H9 (cell line): Measurements from ENCODE around the gene URB1. TPM values are rescaled to one million over a fixed set of nuclear protein-coding genes. Genes with fewer than 3 reads are reported as not detected.

Source experiments
- DNase-seq: peaks from one replicate; pipeline ENCODE4 v3.0.0-alpha.2; 2017
- H2AFZ ChIP-seq: one replicate; pipeline ENCODE4 v1.6.1; 2013; ENCODE audit warnings: mild to moderate bottlenecking, low read length, control low read depth, moderate library complexity
- H2AK5ac ChIP-seq: 2 replicates; pipeline ENCODE4 v1.6.1; 2013; ENCODE audit warnings: low read length, control low read depth, mixed read lengths; ENCODE audit not compliant: insufficient read length
- H2BK120ac ChIP-seq: one replicate; pipeline ENCODE4 v1.6.1; 2013; ENCODE audit warnings: low read depth, mild to moderate bottlenecking, low read length, control low read depth, inconsistent platforms; ENCODE audit not compliant: poor library complexity, severe bottlenecking
- H2BK12ac ChIP-seq: 2 replicates; pipeline ENCODE4 v1.6.1; 2013; ENCODE audit warnings: low read length, control low read depth, mixed read lengths, low read depth; ENCODE audit not compliant: insufficient read length
- H2BK15ac ChIP-seq: 2 replicates; pipeline ENCODE4 v1.6.1; 2013; ENCODE audit warnings: low read depth, low read length, control low read depth
- H2BK20ac ChIP-seq: one replicate; pipeline ENCODE4 v1.6.1; 2013; ENCODE audit warnings: low read depth, mild to moderate bottlenecking, low read length, control low read depth, inconsistent platforms; ENCODE audit not compliant: poor library complexity, severe bottlenecking
- H2BK5ac ChIP-seq: 2 replicates; pipeline ENCODE4 v1.6.1; 2013; ENCODE audit warnings: low read length, control low read depth, mixed read lengths; ENCODE audit not compliant: insufficient read length
- H3K14ac ChIP-seq: 2 replicates; pipeline ENCODE4 v1.6.1; 2013; ENCODE audit warnings: low read length, control low read depth; ENCODE audit not compliant: insufficient read depth
- H3K18ac ChIP-seq: 2 replicates; pipeline ENCODE4 v1.6.1; 2013; ENCODE audit warnings: low read depth, mild to moderate bottlenecking, mixed read lengths, low read length, control low read depth; ENCODE audit not compliant: insufficient read length
- H3K23ac ChIP-seq: 2 replicates; pipeline ENCODE4 v1.6.1; 2013; ENCODE audit warnings: low read length, control low read depth, mixed read lengths, low read depth; ENCODE audit not compliant: insufficient read length
- H3K23me2 ChIP-seq: 2 replicates; pipeline ENCODE4 v1.6.1; 2013; ENCODE audit warnings: low read depth, mild to moderate bottlenecking, mixed read lengths, low read length, control low read depth; ENCODE audit not compliant: insufficient read length, poor library complexity, severe bottlenecking
- H3K27ac ChIP-seq: 2 replicates; pipeline ENCODE4 v1.5.1; 2013; ENCODE audit warnings: low read length, control low read depth, mixed read lengths, low read depth; ENCODE audit not compliant: insufficient read length
- H3K27me3 ChIP-seq: 2 replicates; pipeline ENCODE4 v1.6.1; 2013; ENCODE audit warnings: low read length, control low read depth, inconsistent platforms; ENCODE audit not compliant: insufficient read depth
- H3K4ac ChIP-seq: 2 replicates; pipeline ENCODE4 v1.6.1; 2013; ENCODE audit warnings: low read depth, mild to moderate bottlenecking, control low read depth, inconsistent platforms, low read length, moderate library complexity
- H3K4me1 ChIP-seq: 2 replicates; pipeline ENCODE4 v1.6.1; 2013; ENCODE audit warnings: low read length, control low read depth, inconsistent platforms; ENCODE audit not compliant: insufficient read depth
- H3K4me2 ChIP-seq: 2 replicates; pipeline ENCODE4 v1.6.1; 2013; ENCODE audit warnings: low read length, control low read depth, mixed read lengths; ENCODE audit not compliant: insufficient read length, insufficient read depth
- H3K56ac ChIP-seq: 2 replicates; pipeline ENCODE4 v1.6.1; 2013; ENCODE audit warnings: low read depth, mild to moderate bottlenecking, mixed read lengths, low read length, control low read depth; ENCODE audit not compliant: insufficient read length
- H3K79me1 ChIP-seq: 2 replicates; pipeline ENCODE4 v1.6.1; 2013; ENCODE audit warnings: low read depth, mild to moderate bottlenecking, moderate library complexity, low read length, control low read depth, inconsistent platforms; ENCODE audit not compliant: insufficient read depth, poor library complexity, severe bottlenecking
- H3K79me2 ChIP-seq: 2 replicates; pipeline ENCODE4 v1.6.1; 2013; ENCODE audit warnings: low read length, control low read depth, inconsistent platforms; ENCODE audit not compliant: insufficient read depth
- H3K9ac ChIP-seq: 2 replicates; pipeline ENCODE4 v1.6.1; 2013; ENCODE audit warnings: low read length, control low read depth, mixed read lengths; ENCODE audit not compliant: insufficient read length; ENCODE audit errors: extremely low read depth
- H3K9me3 ChIP-seq: one replicate; pipeline ENCODE4 v1.6.1; 2013; ENCODE audit warnings: low read depth, low read length, inconsistent platforms; ENCODE audit not compliant: control insufficient read depth
- H3T11ph ChIP-seq: one replicate; pipeline ENCODE4 v1.6.1; 2013; ENCODE audit warnings: mild to moderate bottlenecking, low read length, control low read depth, inconsistent platforms
- H4K20me1 ChIP-seq: one replicate; pipeline ENCODE4 v1.6.1; 2013; ENCODE audit not compliant: control insufficient read depth, insufficient read length, insufficient read depth
- H4K5ac ChIP-seq: 2 replicates; pipeline ENCODE4 v1.6.1; 2013; ENCODE audit warnings: low read depth, mild to moderate bottlenecking, mixed read lengths, low read length, control low read depth; ENCODE audit not compliant: insufficient read length
- H4K8ac ChIP-seq: replicated peaks from 2 replicates; pipeline ENCODE4 v1.6.1; 2013; ENCODE audit warnings: low read length, control low read depth, mixed read lengths, low read depth; ENCODE audit not compliant: insufficient read length
- H4K91ac ChIP-seq: 2 replicates; pipeline ENCODE4 v1.6.1; 2013; ENCODE audit warnings: low read depth, mild to moderate bottlenecking, moderate library complexity, mixed read lengths, low read length, control low read depth; ENCODE audit not compliant: insufficient read length
- H3K27ac Mint-ChIP-seq, 3 experiments: 2 replicates in 2 of 3; 3 replicates in 1 of 3; pipeline ENCODE4 v1.8.0; 2020 to 2021; ENCODE audit warnings: mixed read lengths in 3 of 3, mild to moderate bottlenecking in 1 of 3, moderate library complexity in 1 of 3
- H3K27me3 Mint-ChIP-seq: 2 replicates; pipeline ENCODE4 v1.8.0; 2021; ENCODE audit warnings: low read depth, mild to moderate bottlenecking, moderate library complexity, mixed read lengths
- H3K36me3 Mint-ChIP-seq, 3 experiments: 2 replicates in 2 of 3; 3 replicates in 1 of 3; pipeline ENCODE4 v1.8.0; 2020 to 2021; ENCODE audit warnings: low read depth in 3 of 3, mixed read lengths in 3 of 3; ENCODE audit not compliant: insufficient read depth in 1 of 3
- H3K4me1 Mint-ChIP-seq, 2 experiments: 2 replicates each; pipeline ENCODE4 v1.8.0; 2020; ENCODE audit warnings: mixed read lengths in 2 of 2
- H3K4me3 Mint-ChIP-seq, 2 experiments: 2 replicates in 1 of 2; 3 replicates in 1 of 2; pipeline ENCODE4 v1.8.0; 2020 to 2021; ENCODE audit warnings: mild to moderate bottlenecking in 2 of 2, mixed read lengths in 2 of 2, moderate library complexity in 1 of 2
- H3K9me3 Mint-ChIP-seq, 2 experiments: 2 replicates in 1 of 2; 3 replicates in 1 of 2; pipeline ENCODE4 v1.8.0; 2020; ENCODE audit warnings: mild to moderate bottlenecking in 2 of 2, mixed read lengths in 2 of 2, moderate library complexity in 1 of 2
- CTCF ChIP-seq: fragments of 200-600 bp; sonication (generic); conservative IDR thresholded peaks from 3 replicates; pipeline ENCODE4 v1.8.0; 2021; ENCODE audit warnings: antibody characterized with exemption, mild to moderate bottlenecking
- WGBS: extraction: QIAGEN DNeasy Blood & Tissue Kit; methylation state at CpG from one replicate; pipeline ENCODE4 v1.1.7; 2013; ENCODE audit warnings: missing lambda C conversion rate, low lambda C conversion rate, mixed read lengths; ENCODE audit not compliant: insufficient read length; ENCODE audit errors: extremely low coverage; 5-methylcytosine and 5-hydroxymethylcytosine counted together
- total RNA-seq: library from RNA; stranded (reverse); gene quantifications from 2 replicates; pipeline ENCODE4 v1.2.1, GENCODE V29; 2021

URB1 gene
- total RNA-seq, 1 experiment from 2014 or later: 23.5 TPM

- Histone ChIP-seq H3K4me2 (no peak overlapping the region), H2AK5ac (no peak overlapping the region), H3K27ac (no peak overlapping the region), H2BK15ac (no peak overlapping the region), H3K14ac (no peak overlapping the region), H2BK5ac (no peak overlapping the region), H2AFZ (no peak overlapping the region), H3K4me1 (no peaks in the 10 kb centered on the region), H4K5ac (no peak overlapping the region), H3K9me3 (no peaks in the 10 kb centered on the region), H4K8ac (no peak overlapping the region), H3K79me1 (no peaks in the 10 kb centered on the region), H3K18ac (no peak overlapping the region), H2BK20ac (no peak overlapping the region), H3K9ac (no peak overlapping the region), H2BK120ac (no peak overlapping the region), H3K4ac (no peak overlapping the region), H3K27me3 (no peaks in the 10 kb centered on the region), H4K20me1 (no peaks in the 10 kb centered on the region), H3K56ac (no peak overlapping the region), H2BK12ac (no peak overlapping the region), H3K23me2 (no peaks in the 10 kb centered on the region), H3K23ac (no peak overlapping the region), H3K79me2 (no peaks in the 10 kb centered on the region), H3T11ph (no peak overlapping the region), H4K91ac (no peak overlapping the region)
- Mint-ChIP-seq H3K27ac (no peak overlapping the region), H3K9me3 (no peaks in the 10 kb centered on the region), H3K4me3 (no peak overlapping the region), H3K4me1 (peaks cover 17 to 19% of the 10 kb centered on the region in 2 experiments), H3K36me3 (peaks cover 35 to 86% (median 75%) of the 10 kb centered on the region in 3 experiments), H3K27me3 (no peaks in the 10 kb centered on the region)
- WGBS: no CpG with 5 or more reads among the region's 3 CpGs
- TF ChIP-seq CTCF: no peak
- DNase-seq: no peak
These were observed 64.2 kb downstream of the URB1 start for GRCh38 chr21:32328595-32328994.
